ENCODE results near the gene PSMC5.

PSMC5 gene

GRCh38 chr17:63830278-63830677 is 3.0 kb downstream of the PSMC5 start:
- DNase-seq = no peak
- in situ Hi-C loops (cut with HindIII; ENCODE audit: low pct_ligation_motif_present, low sequenced_read_pairs) = no loop called here
- TF ChIP-seq CTCF (IDR thresholded peaks at IDR 0.05; ENCODE audit: low read depth, low read length, missing control alignments) = no peak
- no peak overlapping the region for H3K27ac ChIP-seq
- no peaks in the 10 kb centered on the region for H3K27me3 ChIP-seq (replicated peaks)
- peaks cover 70% of the 10 kb centered on the region for H3K36me3 ChIP-seq (replicated peaks)
- H3K4me3 ChIP-seq (ENCODE audit: low read depth, low read length) = no peak overlapping the region

- TF ChIP-seq CTCF (IDR thresholded peaks at IDR 0.05; ENCODE audit: low read depth, low read length, missing control alignments) = no peak
- DNase-seq = no peak
- in situ Hi-C loops (cut with HindIII; ENCODE audit: low pct_ligation_motif_present, low sequenced_read_pairs) = no loop called here
- Histone ChIP-seq H3K27me3 (replicated peaks) (no peaks in the 10 kb centered on the region), H3K4me3 (ENCODE audit: low read depth, low read length) (no peak overlapping the region), H3K27ac (no peak overlapping the region), H3K36me3 (replicated peaks) (peaks cover 70% of the 10 kb centered on the region)
Measured at GRCh38 chr17:63830904-63831491, 3.8 kb downstream of the PSMC5 start.

GRCh38 chr17:63831505-63831904 is 4.3 kb downstream of the PSMC5 start:
- Histone ChIP-seq H3K27ac (no peak overlapping the region), H3K36me3 (replicated peaks) (peaks cover 72% of the 10 kb centered on the region), H3K27me3 (replicated peaks) (no peaks in the 10 kb centered on the region), H3K4me3 (ENCODE audit: low read depth, low read length) (no peak overlapping the region)
- TF ChIP-seq CTCF (IDR thresholded peaks at IDR 0.05; ENCODE audit: low read depth, low read length, missing control alignments) = no peak
- DNase-seq = no peak
- in situ Hi-C loops (cut with HindIII; ENCODE audit: low pct_ligation_motif_present, low sequenced_read_pairs) = no loop called here

- Histone ChIP-seq H3K27me3 (replicated peaks) (no peaks in the 10 kb centered on the region), H3K36me3 (replicated peaks) (peaks cover 72% of the 10 kb centered on the region), H3K4me3 (ENCODE audit: low read depth, low read length) (no peak overlapping the region), H3K27ac (no peak overlapping the region)
- TF ChIP-seq CTCF (IDR thresholded peaks at IDR 0.05; ENCODE audit: low read depth, low read length, missing control alignments) = no peak
- DNase-seq = no peak
- in situ Hi-C loops (cut with HindIII; ENCODE audit: low pct_ligation_motif_present, low sequenced_read_pairs) = no loop called here
Measured at GRCh38 chr17:63832014-63832413, 4.8 kb downstream of the PSMC5 start.

- no peak for DNase-seq
- no peak overlapping the region for H3K4me3 ChIP-seq (ENCODE audit: low read depth, low read length)
- TF ChIP-seq CTCF (IDR thresholded peaks at IDR 0.05; ENCODE audit: low read depth, low read length, missing control alignments) = no peak
- in situ Hi-C loops (cut with HindIII; ENCODE audit: low pct_ligation_motif_present, low sequenced_read_pairs) = no loop called here
- no peaks in the 10 kb centered on the region for H3K27me3 ChIP-seq (replicated peaks)
- peaks cover 72% of the 10 kb centered on the region for H3K36me3 ChIP-seq (replicated peaks)
- no peak overlapping the region for H3K27ac ChIP-seq
Measured at GRCh38 chr17:63832455-63832854, 5.2 kb downstream of the PSMC5 start.
